ENCODE measurements around the gene SDR39U1. TPM values are rescaled to one million over a fixed set of nuclear protein-coding genes. Genes with fewer than 3 reads are reported as not detected.
"Not testable (repeated sequence)": the region's sequence is repeated elsewhere in the genome, so short reads cannot be mapped to it uniquely, and the experiment has no call there.

Gene SDR39U1
- total RNA-seq, 1 experiment from 2014 or later, result 61.8 TPM

- no peak overlapping the region for H3K4me3 ChIP-seq (replicated peaks in 1 of 2; ENCODE audit: low read depth in 1 of 2, low read length in 2 of 2)
- H3K9me2 ChIP-seq (ENCODE audit: insufficient read depth), result no peaks in the 10 kb centered on the region
- H2AFZ ChIP-seq (ENCODE audit: low read depth, low read length, poor library complexity, severe bottlenecking), result no peak overlapping the region
- H3K36me3 ChIP-seq (ENCODE audit: control insufficient read depth in 1 of 2, insufficient read depth in 2 of 2, low read length in 2 of 2), result no peaks in the 10 kb centered on the region
- H3K27ac ChIP-seq (ENCODE audit: low read depth, low read length), result no peak overlapping the region
- no peaks in the 10 kb centered on the region for H3K79me2 ChIP-seq (ENCODE audit: insufficient read depth, low read length)
- no TSS peak for BruUV-seq (replicated peaks)
- no peaks in the 10 kb centered on the region for H3K27me3 ChIP-seq (ENCODE audit: insufficient read depth, low read length)
- no peaks in the 10 kb centered on the region for H3K9me3 ChIP-seq (ENCODE audit: control insufficient read depth in 1 of 2, insufficient read depth in 1 of 2, low read depth in 1 of 2, low read length in 2 of 2)
- no peaks in the 10 kb centered on the region for H3K4me1 ChIP-seq (ENCODE audit: control insufficient read depth in 1 of 2, insufficient read depth in 2 of 2, low read length in 2 of 2)
- no peak for ATAC-seq
- ChIA-PET CTCF (no interaction called here), RAD21 (ENCODE audit: low non-redundant PET in 1 of 2, low total read pairs in 2 of 2, uncharacterized antibody in 2 of 2, unreplicated experiment in 2 of 2) (no interaction called here), POLR2A (no interaction called here)
- intact Hi-C loops (cut with micrococcal nuclease), result no loop called here
- H4K20me1 ChIP-seq (ENCODE audit: insufficient read depth), result no peaks in the 10 kb centered on the region
- H3K4me2 ChIP-seq (ENCODE audit: low read length), result no peak overlapping the region
- no peak for TF ChIP-seq EGR1 (IDR thresholded peaks at IDR 0.05; ENCODE audit: low read depth)
- TF ChIP-seq ZFX (IDR thresholded peaks at IDR 0.05), result no peak
- TF ChIP-seq ATF3 (IDR thresholded peaks at IDR 0.05), result no peak
- TF ChIP-seq FOSL1 (IDR thresholded peaks at IDR 0.05; ENCODE audit: low read depth), result no peak
- H3K9ac ChIP-seq (ENCODE audit: low read length), result no peak overlapping the region
- no peak for DNase-seq (ENCODE audit: low read depth, low spot score)
These were observed 32.7 kb upstream of the SDR39U1 start for GRCh38 chr14:24475261-24475660.

- Histone ChIP-seq H3K36me3 (ENCODE audit: control insufficient read depth in 1 of 2, insufficient read depth in 2 of 2, low read length in 2 of 2) (no peaks in the 10 kb centered on the region), H4K20me1 (ENCODE audit: insufficient read depth) (no peaks in the 10 kb centered on the region), H3K9me3 (ENCODE audit: control insufficient read depth in 1 of 2, insufficient read depth in 1 of 2, low read depth in 1 of 2, low read length in 2 of 2) (no peaks in the 10 kb centered on the region), H3K4me1 (ENCODE audit: control insufficient read depth in 1 of 2, insufficient read depth in 2 of 2, low read length in 2 of 2) (no peaks in the 10 kb centered on the region), H3K9me2 (ENCODE audit: insufficient read depth) (no peaks in the 10 kb centered on the region), H3K4me3 (replicated peaks in 1 of 2; ENCODE audit: low read depth in 1 of 2, low read length in 2 of 2) (no peak overlapping the region), H3K27me3 (ENCODE audit: insufficient read depth, low read length) (no peaks in the 10 kb centered on the region), H3K27ac (ENCODE audit: low read depth, low read length) (no peak overlapping the region), H3K4me2 (ENCODE audit: low read length) (no peak overlapping the region), H3K79me2 (ENCODE audit: insufficient read depth, low read length) (no peaks in the 10 kb centered on the region), H2AFZ (ENCODE audit: low read depth, low read length, poor library complexity, severe bottlenecking) (no peak overlapping the region), H3K9ac (ENCODE audit: low read length) (no peak overlapping the region)
- no peak for TF ChIP-seq EZH2phosphoT487 (IDR thresholded peaks at IDR 0.05; ENCODE audit: borderline replicate concordance)
- TF ChIP-seq POLR2A (IDR thresholded peaks at IDR 0.05; ENCODE audit: borderline replicate concordance, extremely low read depth, insufficient read depth, insufficient read length), result no peak
- TF ChIP-seq FOSL1 (IDR thresholded peaks at IDR 0.05; ENCODE audit: low read depth), result no peak
- TF ChIP-seq CEBPB (IDR thresholded peaks at IDR 0.05; ENCODE audit: low read depth), result no peak
- no peak for TF ChIP-seq JUND (IDR thresholded peaks at IDR 0.05)
- no peak for TF ChIP-seq ZFX (IDR thresholded peaks at IDR 0.05)
- no peak for TF ChIP-seq MAX (IDR thresholded peaks at IDR 0.05)
- no peak for TF ChIP-seq ZBTB33 (IDR thresholded peaks at IDR 0.05; ENCODE audit: extremely low read depth, insufficient replicate concordance, low read length)
- TF ChIP-seq YY1 (IDR thresholded peaks at IDR 0.05; ENCODE audit: extremely low read depth, insufficient replicate concordance, low read depth, low read length), result no peak
- no peak for TF ChIP-seq SP1 (IDR thresholded peaks at IDR 0.05; ENCODE audit: low read depth)
- no peak for TF ChIP-seq ELF1 (IDR thresholded peaks at IDR 0.05; ENCODE audit: borderline replicate concordance, low read depth)
- TF ChIP-seq ZNF274 (IDR thresholded peaks at IDR 0.05; ENCODE audit: low read depth, low read length), result no peak
- TF ChIP-seq POLR2AphosphoS5 (IDR thresholded peaks at IDR 0.05; ENCODE audit: low read depth, low read length), result no peak
- BruUV-seq (replicated peaks), result no TSS peak
- intact Hi-C loops (cut with micrococcal nuclease), result no loop called here
- ATAC-seq, result no peak
- ChIA-PET CTCF (interaction anchor here (1.3 kb wide), 1 partner anchor 10 kb away, joined by 3 read pairs; no protein-coding TSS in a partner anchor), RAD21 (ENCODE audit: low non-redundant PET in 1 of 2, low total read pairs in 2 of 2, uncharacterized antibody in 2 of 2, unreplicated experiment in 2 of 2) (no interaction called here), POLR2A (no interaction called here)
- DNase-seq (ENCODE audit: low read depth, low spot score), result no peak
These were observed 30.6 kb upstream of the SDR39U1 start for GRCh38 chr14:24473211-24473610.

- H4K20me1 ChIP-seq (ENCODE audit: insufficient read depth); H3K4me3 ChIP-seq (replicated peaks in 1 of 2; ENCODE audit: low read depth in 1 of 2, low read length in 2 of 2); RAD21 ChIA-PET (ENCODE audit: low non-redundant PET in 1 of 2, low total read pairs in 2 of 2, uncharacterized antibody in 2 of 2, unreplicated experiment in 2 of 2); H3K27ac ChIP-seq (ENCODE audit: low read depth, low read length); H2AFZ ChIP-seq (ENCODE audit: low read depth, low read length, poor library complexity, severe bottlenecking); H3K9me3 ChIP-seq (ENCODE audit: control insufficient read depth in 1 of 2, insufficient read depth in 1 of 2, low read depth in 1 of 2, low read length in 2 of 2); intact Hi-C loops (cut with micrococcal nuclease); BruUV-seq (replicated peaks); H3K9me2 ChIP-seq (ENCODE audit: insufficient read depth); POLR2A ChIA-PET; H3K9ac ChIP-seq (ENCODE audit: low read length); ATAC-seq; H3K4me2 ChIP-seq (ENCODE audit: low read length); H3K4me1 ChIP-seq (ENCODE audit: control insufficient read depth in 1 of 2, insufficient read depth in 2 of 2, low read length in 2 of 2); H3K27me3 ChIP-seq (ENCODE audit: insufficient read depth, low read length); DNase-seq (ENCODE audit: low read depth, low spot score); H3K36me3 ChIP-seq (ENCODE audit: control insufficient read depth in 1 of 2, insufficient read depth in 2 of 2, low read length in 2 of 2); H3K79me2 ChIP-seq (ENCODE audit: insufficient read depth, low read length): not testable (repeated sequence)
- CTCF ChIA-PET, result interaction anchor here (1.0 kb wide), 1 partner anchor 11 kb away, joined by 3 read pairs; no protein-coding TSS in a partner anchor
These were observed 27.9 kb upstream of the SDR39U1 start for GRCh38 chr14:24470450-24470849.
